Stimulated activated CD8-positive, alpha-beta memory T cell treated with anti-CD3 and anti-CD28 coated beads, Interleukin-12 subunit alpha, Interleukin-12 subunit beta, amount 100 ng/mL, for 4 hours (primary cell): ENCODE measurements around the gene OSTF1.

Experiments used
- DNase-seq: peaks from one replicate; pipeline ENCODE4 v3.0.0-alpha.2; 2020; ENCODE audit warnings: low read depth

OSTF1 gene

DNA sequence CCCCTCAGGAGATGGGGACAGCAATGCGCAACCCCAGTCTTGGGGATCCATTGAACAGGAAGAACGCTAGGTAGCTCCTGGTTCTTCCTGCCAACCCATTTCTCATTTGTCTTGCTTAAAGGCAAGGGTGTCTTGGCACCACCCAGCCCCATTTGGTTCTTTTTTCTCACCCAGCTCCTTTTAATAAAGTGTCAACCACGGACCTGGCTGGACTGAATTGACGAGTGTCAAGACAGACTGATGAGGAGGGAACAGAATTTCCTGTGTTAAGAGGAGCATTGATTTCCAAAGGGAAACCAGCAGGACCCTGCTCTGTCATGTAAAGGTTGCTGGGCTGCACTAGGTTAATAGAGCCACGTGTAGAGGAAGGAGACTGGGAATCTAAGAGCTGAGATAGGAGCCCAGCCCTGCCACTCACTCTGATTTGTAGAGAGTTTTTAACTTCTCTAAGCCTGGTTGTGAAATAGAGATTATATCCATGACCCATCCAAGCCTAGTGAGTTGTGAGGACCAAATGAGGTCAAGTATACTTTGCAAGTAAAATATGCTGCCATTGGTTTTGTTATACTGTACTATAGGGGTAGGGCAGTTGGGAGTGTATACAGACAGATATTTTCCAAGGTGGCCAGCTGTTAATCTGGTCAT lies 33.7 kb downstream of the OSTF1 start:
- no peak for DNase-seq

DNA sequence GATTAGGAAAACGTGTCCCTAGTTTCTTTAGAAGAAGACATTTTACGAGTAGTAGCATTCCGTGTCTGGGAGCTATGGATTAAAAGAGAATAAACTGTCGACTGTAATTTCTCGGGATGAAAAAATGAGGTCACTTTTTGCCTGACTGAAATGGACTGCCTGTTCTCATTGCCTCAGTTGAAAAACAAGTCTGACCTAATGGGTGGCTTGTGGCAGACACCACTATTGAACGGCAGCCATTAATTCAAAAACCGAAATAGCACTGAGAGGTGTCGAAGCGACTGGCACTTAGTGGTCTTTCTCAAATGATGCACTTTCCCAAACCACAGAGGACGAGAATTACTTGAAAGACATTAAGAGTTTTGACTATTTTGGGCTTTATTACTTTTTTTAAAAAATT lies 35.4 kb downstream of the OSTF1 start:
- DNase-seq, result no peak

DNA sequence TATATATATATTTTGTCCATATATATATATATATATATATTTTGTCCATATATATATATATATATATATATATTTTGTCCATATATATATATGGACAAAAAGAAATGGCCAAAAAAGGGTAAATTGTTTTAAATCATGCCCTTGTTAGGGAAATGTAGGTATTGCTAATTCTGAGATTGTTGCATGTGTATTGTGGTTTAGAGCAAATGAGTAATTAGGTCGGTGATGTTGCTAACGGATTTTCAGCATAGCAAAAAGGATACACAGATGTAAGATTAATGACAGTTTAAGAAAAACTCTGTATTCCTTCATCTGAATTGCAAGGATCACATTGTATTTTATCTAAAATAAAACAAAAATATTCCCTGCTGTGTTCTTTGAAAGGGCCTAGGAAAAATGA lies 40.2 kb downstream of the OSTF1 start:
- no peak for DNase-seq

DNA sequence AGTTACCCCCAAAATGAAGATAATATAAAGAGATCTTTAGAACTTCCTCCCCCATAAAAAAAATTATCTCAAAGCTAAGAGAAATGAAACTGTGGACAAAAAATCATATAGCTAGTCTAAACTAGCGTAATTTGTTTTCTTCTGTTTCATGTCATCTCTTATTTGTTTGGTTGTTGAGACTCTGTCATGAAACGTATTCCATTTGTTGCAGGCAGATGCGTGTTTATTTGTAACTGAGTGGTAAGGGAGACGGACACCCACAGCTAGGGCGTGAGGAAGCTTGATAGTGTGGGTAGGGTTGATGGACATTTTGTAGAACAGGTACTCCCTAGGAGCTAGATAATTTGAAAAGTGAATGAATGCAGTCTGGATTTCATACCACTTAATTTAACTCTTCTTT lies 41.9 kb downstream of the OSTF1 start:
- no peak for DNase-seq

DNA sequence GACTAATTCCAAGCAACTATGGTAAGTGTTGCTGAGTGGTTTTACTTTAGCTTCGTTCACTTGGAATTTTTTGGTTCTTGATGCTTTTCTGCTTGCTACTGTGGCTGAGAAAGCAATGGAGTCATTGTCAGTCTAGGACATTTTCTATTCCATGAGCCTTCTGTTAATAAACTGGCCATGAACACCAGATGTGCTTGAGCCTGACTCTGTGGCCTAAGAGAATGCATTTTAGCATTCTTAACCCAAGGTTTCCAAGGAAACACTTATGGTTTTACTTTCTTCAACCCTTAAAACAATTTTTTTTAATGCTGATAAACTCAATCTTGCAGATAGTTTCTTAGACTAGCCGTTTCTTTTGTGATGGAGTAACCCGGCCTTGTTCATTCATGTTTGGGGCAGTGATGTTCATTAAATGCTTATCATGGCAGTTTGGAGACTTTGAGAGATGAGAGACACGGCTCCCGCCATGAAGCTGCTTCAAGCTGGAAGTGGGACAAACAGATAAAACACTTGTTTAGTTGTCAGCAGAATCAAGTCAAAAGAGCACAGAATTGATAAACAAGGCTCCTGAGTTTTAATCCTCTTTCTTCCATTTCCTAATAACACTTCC lies 42.4 kb downstream of the OSTF1 start:
- DNase-seq, result no peak

DNA sequence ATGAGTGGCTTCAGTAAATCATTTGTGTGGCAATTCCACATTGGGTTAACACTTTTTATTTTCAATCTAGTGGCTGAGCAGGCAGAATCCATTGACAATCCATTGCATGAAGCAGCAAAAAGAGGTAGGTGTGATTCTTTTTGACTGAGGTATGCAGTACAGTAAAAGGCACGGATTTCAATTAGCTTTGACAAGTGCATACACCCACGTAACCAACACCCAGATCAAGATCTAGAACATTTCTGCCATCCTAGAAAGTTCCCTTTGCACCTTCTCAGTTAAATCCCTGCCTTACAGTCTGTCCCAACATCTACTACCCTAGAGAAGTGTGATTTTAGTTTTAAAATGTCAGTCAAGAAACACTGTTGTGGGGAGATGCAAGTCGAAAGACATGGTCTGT lies 43.4 kb downstream of the OSTF1 start:
- DNase-seq, result no peak

DNA sequence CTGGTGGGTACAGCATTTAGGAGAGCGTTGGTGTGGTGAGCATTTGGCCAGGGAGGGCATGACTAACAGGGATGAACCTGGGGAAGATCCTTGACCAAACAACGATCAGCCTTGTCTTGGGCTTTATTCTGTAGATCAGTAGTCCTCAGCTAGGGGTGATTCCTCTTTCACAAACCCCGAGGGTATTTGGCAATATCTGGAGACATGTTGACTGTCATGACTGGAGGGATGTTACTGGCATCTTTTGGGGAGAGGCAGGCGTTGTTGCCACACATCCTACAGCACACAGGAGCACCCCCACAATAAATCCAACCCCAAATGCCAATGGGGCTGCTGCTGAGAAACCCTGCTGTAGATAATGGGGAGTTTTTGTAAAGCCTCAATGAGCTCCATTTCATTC lies 43.9 kb downstream of the OSTF1 start:
- no peak for DNase-seq

DNA sequence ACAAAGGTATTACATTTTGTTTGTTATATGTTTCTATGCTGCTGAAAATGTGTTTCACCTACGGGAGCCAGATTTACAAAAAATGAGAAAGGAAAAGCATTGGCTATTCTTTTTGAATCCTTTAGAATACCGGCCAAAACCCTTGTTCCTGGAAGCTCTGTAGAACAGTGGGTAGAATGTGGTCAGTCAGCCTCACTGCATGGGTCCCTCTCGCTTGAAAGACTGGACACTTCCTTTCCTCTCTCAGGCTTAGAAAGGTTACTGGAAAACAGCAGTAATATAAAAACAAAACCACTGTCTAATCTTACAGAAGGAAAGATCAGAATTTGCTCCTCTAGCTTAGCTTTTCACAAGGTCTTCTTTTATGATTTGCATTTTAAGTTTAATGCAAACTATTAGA lies 45.1 kb downstream of the OSTF1 start:
- DNase-seq, result no peak

DNA sequence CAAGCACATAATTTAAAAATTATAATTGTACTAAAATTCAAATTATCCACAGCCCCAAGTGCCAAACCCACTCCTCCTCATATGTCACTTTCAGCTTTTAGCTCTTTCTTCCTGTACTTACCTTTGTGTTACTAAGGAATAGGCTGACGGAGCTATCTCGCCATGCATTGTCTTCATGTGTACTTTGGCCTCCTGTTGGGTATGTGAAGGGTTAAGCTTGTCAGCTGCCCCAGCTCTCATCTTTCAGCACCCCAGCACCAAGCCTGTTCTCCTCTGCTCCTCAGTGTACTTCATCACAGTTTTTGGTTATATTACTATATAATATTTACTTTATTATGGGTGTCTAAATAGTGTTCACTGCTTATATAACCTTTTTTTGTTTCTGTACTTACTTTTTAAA lies 46.2 kb downstream of the OSTF1 start:
- no peak for DNase-seq

DNA sequence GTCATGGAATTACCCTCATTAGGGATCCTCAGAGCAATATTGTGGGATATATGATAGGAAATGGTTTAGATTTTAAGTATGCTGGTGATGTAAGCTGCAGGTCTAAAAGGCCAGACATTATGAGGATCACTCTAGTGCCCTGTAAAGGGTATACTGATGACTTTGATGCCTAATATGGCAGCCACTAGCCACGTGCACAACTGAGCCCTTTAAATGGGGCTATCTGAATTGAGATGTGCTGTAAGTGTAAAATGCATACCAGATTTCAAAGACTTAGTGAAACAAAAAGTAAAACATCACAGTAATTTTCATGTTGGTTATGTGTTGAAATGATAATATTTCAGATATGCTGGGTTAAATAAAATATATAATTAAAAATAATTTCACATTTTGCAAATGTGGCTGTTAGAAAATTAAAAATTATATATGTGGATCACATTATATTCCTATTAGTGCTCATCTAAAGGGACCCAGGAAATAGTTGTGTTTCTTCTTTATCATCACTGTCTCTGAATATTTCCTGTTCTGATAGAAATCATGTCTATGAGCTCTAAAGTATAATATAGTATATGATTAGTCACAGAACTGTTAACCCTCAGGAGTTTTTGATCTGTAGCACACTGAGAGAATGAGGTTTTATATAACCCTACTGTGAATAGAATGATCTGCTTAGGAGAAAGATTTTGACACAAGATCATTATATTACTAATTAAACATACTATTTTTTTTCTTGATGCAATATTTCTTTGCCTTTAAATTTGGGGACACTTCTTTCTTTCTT lies 50.1 kb downstream of the OSTF1 start:
- no peak for DNase-seq

DNA sequence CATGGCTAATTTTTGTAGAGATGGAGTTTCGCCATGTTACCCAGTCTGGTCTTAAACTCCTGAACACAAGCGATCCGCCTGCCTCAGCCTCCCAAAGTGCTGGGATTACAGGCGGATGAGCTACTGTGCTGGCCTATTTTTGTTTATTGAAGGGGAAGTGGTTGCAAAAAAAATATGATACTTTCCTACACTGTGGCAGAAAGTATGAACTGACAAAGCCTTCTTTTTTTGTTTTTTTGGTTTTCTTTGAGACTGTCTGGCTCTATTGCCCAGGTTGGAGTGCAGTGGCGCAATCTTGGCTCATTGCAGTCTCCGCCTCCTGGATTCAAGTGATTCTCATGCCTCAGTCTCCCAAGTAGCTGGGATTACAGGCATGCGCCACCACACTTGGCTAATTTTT lies 50.9 kb downstream of the OSTF1 start:
- no peak for DNase-seq

DNA sequence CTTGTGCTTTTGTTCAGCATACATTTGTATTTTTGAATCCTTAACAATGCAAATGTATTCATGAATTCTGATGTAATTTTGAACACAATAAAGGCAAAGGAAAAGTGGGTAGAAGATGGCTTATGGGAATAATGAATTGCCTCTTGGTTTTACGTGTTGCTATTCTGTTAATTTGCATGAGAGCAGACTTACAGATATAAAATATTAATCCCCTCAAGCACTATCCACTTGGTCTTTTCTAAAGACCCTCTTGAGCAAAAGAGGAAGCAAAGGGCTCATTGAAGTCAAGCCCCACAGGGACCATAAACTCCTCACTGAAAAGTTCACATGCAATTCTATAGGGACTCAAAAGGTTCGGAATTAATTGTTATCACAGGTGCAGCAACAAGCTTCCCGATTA lies 51.9 kb downstream of the OSTF1 start:
- DNase-seq, result no peak

DNA sequence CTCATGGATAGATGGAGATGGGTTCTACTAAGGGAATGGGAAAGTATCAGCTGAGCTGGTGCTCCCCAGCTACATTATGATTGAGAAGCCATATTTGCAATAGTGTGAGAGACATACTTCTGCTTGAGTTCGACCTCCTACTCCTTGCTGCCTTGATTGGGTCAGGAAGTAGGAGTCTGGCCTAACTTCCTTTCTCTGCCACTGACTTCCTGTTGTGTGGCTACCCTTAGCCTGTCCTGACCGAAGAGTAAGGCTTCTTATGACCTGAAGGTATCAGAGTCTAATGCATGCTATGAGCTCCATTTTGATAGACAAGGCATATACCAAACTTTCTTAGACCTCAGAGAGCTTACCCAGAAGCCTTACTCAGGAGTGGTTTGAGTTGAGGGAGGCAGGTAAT lies 53.9 kb downstream of the OSTF1 start:
- DNase-seq, result no peak

DNA sequence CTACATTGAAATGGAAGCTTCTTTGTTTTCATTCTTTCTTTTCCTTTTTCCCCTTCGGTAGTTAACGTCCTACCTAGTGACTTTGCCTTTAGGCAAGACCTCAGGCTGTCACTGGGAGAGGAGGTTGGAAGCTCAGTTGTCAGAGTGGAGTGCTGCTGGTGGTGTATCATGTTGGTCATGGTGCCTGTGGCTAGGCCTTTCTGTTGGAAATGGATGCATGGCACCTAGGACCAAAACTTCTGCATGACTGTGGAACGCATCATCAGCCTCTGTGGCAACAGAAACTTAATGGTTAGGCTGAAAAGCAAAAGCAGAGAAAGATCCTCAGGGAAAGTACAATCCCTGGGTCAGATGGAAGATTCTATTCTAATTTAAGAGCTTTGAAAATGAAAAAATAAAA lies 57.9 kb downstream of the OSTF1 start:
- no peak for DNase-seq

DNA sequence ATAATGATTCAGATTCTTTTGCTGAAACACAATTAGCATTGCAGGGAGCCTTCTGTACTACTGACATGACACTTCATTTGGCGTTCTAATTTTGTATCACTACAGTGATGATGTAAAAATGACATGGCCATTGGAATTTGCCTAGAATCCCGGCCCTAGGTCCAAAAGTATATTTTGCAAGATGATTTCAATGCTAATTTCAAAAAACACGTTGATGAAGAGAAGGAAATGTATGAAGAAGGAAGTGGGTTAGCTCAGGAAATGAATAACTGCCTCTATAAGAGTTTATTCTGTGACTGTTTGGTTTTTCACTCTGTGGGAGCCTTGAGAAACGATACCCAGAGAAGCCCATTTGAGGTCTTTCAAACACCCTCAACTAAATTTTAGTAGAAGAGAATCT lies 59.3 kb downstream of the OSTF1 start:
- no peak for DNase-seq

DNA sequence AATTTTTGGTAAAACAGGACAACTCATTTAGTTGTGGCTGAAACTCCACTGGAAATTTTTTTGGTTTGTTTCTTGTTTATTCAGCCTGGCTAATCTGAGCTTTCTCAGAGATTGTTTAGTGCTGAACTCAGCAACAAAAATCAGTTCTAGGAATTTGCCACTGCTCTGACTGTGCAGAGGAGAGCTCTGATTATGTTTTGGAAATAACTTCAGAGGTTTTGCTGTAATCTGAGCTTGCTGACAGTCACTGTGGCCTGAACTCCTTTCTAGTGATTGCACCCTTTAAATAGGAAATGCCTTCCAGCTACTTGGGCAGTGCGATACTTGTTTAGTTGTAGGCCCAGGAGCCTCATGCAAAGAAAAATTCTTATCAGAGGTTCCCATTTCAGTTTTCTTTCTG lies 60.2 kb downstream of the OSTF1 start:
- no peak for DNase-seq

DNA sequence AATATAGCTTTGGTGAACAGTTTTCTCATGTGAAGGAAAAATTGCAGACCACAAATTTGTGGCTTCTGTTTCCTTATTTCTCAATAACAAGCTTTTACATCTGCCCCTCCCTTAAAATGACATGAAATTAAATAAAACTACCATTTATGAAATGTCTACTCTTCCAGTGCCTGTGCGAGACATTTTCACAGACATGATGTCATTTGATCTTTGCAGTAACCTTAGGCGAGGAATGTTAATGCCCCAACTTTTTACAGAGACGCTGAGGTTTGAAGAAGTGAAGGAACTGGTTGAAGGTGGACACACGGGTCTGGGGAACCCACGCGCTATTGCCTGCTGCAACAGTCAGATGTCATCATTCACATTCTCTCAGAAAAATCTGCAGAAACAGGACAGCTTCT lies 61.5 kb downstream of the OSTF1 start:
- DNase-seq, result no peak

DNA sequence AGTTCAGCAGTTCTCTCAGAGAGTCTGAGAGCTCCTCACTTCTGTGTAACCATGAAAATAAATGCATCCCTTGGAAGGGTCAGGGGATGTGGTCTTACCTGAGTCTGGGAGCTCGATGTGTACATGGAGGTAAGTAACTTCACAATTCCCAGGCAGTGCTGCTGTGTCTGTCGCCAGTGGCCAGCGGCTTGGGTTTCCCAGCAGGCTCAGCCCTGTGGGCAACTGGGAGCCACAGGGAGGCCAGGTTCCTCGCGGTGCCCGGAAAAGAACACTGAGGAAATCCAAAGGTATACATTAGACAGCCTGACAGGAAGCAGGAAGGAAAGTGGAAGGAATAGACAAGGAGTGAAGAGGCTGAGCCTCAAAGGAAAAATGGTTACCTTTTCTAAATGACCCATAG lies 62.2 kb downstream of the OSTF1 start:
- DNase-seq, result no peak

DNA sequence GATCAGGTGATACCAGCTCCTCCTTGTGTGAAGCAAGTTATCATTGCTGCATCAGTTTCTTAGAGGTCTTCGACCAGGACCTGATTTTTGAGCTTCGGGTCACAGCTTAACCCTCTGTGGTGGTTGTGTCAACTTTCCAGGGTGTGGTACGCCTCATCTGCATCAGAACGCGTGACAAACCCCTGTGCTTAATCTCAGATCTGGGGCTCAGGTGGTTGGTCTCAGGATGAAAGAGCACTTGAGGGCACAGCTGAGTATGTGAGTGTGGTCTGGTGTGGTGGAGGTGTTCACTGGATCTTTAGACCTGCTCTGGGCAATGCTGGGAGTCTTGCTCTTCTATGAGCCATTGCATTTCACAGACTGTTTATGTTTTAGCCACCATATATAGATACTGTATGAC lies 64.1 kb downstream of the OSTF1 start:
- peak; percentile 22 for DNase-seq

DNA sequence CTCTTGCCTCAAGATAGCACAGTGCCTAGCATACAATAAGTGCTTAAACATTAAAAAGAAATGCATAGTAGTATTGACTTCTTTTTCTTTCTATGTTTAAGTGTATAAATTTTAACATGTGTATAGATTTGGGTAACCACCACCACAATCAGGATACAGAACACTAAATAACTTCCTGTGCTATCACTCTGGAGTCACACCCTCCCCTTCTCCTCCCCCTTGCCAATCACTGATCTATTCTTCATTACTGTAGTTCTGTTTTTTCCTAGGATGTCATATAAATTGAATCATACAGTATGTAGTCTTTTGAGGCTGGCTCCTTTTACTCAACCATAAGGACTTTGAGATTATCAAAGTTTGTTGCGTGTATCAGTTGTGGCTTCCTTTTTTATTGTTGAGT lies 68.5 kb downstream of the OSTF1 start:
- no peak for DNase-seq

DNA sequence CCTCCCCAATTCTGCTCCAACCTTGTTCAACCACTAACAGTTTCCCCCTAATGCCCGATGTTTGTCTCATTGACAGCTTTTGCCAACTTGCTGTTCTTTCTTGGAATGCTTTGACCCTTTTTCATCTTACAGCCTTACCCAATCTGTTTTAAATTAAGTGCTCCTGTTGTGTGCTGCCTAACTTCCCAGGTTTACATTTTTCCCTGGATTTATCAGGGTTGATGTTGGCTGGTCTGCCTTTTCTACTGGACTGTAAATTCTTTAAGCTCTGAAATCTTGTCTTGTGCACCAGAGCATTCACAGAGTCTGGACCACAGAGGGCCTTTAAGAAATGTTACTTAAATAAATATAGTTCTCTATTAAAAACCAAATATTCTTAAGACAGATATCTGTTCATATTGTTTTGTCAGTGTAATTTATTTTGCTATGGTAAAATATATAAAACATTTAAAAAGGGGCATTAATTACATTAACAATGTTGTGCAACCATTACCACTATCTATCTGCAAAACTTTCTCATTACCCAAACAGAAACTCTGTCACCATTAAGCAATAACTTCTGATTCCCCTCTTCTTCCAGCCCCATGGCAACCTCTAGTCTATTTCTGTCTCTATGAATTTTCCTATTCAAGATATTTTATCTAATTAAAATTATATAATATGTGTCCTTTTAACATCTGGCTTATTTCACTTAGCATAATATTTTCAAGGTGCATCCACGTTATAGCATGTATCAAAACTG lies 73.0 kb downstream of the OSTF1 start:
- DNase-seq, result no peak

DNA sequence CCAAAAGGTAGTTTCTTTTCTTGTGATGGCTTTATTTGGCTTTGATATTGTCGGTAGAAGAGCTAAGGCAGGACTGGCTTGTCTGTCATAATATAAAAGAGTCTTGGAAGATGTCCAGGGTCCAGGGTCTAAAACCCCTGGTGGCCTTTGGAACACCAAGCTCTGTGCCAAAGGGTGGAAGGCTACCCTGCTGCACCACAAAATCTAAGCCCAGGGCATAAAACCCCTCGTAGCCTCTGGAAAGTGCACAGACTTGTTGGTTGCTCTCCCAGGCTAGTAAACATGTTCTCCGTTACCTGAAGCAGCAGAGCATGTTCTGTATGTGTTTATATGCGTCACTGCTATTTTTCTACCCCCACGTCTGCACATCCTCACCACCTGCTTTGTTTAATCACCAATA lies 75.5 kb downstream of the OSTF1 start:
- DNase-seq, result no peak

DNA sequence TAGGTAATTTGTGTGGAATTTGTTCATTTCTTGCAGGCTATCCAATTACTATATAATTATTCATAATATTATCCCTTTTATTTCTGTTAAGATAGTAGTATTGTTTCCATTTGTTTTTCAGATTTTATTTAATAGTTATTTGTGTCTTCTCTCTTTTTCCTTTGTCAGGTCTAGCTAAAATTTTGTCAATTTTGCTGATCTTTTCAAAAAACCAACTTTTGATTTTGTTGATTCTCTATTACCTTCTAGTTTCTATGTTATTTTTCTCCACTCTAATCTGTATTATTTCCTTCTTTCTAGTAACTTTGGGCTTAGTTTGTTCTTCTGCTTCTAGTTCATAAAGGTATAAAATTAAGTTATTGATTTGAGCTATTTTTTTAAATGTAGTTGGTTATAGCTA lies 76.3 kb downstream of the OSTF1 start:
- no peak for DNase-seq
